ENCODE results near the gene CHST7.
"Not testable (repeated sequence)": the region's sequence is repeated elsewhere in the genome, so short reads cannot be mapped to it uniquely, and the experiment has no call there.

CHST7 gene, protein sequence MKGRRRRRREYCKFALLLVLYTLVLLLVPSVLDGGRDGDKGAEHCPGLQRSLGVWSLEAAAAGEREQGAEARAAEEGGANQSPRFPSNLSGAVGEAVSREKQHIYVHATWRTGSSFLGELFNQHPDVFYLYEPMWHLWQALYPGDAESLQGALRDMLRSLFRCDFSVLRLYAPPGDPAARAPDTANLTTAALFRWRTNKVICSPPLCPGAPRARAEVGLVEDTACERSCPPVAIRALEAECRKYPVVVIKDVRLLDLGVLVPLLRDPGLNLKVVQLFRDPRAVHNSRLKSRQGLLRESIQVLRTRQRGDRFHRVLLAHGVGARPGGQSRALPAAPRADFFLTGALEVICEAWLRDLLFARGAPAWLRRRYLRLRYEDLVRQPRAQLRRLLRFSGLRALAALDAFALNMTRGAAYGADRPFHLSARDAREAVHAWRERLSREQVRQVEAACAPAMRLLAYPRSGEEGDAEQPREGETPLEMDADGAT

DNA sequence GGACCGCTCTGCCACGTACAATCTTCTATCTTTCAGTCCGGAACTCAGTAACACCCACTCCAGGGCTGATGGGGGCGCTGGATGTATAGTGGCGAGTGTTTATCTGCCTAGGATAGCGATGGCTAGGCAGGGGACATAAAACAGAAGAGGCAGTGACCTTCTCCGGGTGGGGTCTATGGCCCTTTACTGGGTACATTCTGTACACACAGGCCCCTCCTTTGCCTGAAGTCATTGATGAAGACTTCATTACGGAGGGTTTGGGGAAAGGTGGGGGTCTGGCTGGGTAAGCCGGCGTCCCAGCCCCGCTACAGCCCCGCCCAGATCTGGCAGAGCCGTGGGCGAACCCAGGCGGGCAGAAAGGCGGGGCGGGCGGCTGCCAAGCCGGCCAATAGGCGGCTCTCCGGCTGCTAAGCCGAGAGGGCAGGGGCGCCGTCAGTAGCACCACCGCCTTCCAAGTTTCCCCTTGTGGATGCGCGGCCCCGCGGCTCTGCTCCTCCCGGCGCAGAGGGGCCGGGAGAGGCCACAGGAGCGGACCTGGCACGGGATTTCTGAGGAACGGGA is at the start of gene CHST7:
Gene CHST7, plus strand, starts transcription at position 435 of the 561 bp plus-strand sequence. CDS start 167 bp downstream, outside the sequence.
- DNase-seq (ENCODE audit: low read depth) = peak; percentile 37

GRCh38 chrX:46528640-46529039 is 44.9 kb upstream of the CHST7 start:
- DNase-seq (ENCODE audit: low read depth) = not testable (repeated sequence)

GRCh38 chrX:46529740-46530403 is 43.7 kb upstream of the CHST7 start:
- not testable (repeated sequence) for DNase-seq (ENCODE audit: low read depth)

GRCh38 chrX:46530404-46530908 is 43.1 kb upstream of the CHST7 start:
- not testable (repeated sequence) for DNase-seq (ENCODE audit: low read depth)

GRCh38 chrX:46531442-46531841 is 42.1 kb upstream of the CHST7 start:
- DNase-seq (ENCODE audit: low read depth) = no peak

DNA sequence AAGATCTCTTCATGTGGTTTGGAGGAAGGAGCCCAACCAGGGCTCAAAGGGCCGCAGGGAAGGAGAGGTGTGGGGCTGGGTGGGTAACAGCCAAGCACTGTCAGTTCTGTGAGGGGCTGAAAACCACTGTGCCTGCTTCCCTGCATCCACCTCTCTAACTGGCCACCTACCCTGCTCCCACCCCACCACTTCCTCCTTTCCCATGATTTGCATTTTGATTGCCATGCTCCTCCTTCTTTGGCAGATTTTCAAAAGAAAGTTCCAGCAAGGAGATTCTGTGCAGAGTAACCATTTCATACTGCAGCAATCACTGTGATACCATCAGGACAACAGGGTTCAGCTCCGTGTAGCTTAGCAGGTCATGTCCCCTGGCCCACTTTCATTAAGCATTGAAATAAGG is 30.1 kb upstream of the CHST7 start:
- DNase-seq (ENCODE audit: low read depth) = no peak

DNA sequence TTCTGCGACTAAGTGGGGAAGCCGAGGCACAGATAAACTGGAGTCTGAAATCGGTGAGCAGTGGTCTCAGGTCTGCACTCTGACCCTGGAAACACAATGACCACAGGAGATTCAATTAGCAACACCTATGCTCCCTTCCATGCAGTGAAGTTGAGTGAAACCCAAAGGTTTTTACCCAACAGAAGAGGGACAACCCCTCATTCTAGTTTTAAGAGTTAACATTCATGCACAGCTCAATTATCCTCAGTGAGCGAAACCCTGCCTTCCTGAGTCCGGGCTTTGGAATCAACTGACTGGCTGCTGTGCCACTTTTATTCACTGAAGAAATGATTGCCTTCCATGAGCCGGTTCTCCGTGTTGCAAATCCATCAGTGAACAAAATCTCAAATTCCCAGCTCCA is 29.0 kb upstream of the CHST7 start:
- DNase-seq (ENCODE audit: low read depth) = not testable (repeated sequence)

DNA sequence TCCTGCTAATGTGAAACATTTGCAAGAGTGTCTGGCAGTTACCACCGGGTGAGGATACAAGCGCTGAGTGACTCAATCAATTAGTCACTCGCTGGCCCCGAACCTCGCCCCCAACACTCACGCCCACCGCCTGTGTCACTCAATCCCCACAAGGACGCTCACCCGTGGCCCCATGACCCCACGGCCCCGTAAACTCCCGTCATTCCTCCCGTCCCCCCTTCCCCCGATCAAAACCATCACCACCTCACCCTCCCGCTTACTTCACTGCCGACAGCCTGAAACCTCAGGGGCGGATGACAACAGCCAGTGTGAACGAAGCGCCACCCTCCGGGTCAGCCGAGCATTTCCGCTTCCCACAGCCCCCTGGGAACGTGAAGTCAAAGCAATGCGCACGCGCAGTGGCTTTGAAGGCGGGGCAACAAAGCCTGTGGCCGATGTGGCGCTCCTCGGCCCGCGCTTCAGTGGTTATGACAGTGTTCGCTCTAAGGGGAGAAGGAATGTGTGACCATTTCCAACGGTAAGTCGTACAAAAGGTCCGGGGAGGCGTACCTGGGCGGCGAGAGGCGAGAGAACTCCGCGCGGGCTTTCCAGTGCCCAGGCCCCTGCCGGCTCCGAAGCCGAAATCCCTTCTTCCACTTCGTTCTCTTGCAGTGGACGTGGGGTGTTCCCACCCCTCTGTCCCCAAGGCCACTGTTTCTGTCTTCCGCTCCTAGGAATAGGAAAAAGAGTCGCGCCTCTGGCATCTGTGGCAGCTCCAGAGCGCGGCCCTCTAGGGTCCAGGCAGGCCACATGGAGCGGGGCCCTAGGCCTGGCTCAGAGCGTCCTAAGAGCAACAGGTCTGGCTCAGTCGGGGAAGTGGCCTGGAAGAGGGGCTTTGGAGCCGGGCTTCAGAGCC is 28.2 kb upstream of the CHST7 start, which contains the start of gene ZNF674:
Gene ZNF674, minus strand, starts transcription at position 311 of the 895 bp plus-strand sequence. CDS start 3,334 bp downstream, outside the sequence.
- peak; percentile 89 for DNase-seq (ENCODE audit: low read depth)

GRCh38 chrX:46547857-46548256 is 25.7 kb upstream of the CHST7 start:
- DNase-seq (ENCODE audit: low read depth) = no peak

DNA sequence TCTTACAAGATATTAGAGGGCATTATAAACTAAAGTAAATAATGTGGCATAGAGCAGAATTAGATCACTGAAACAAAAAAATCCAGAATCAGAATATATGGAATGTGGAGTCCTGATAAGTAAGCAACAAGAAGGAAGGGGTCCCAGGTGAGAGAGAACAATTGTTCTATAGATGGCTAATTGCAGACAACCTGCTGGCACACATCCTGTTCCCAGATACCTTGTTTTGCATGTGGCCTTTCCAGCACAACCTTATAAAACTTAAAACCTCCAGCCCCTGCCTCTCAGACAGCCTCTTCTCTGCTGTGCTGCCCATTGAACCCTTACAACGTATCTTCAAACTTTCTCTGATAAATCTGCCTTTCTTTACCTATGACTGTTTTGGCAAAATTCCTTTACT is 23.7 kb upstream of the CHST7 start:
- DNase-seq (ENCODE audit: low read depth) = no peak

GRCh38 chrX:46551494-46552128 is 22.0 kb upstream of the CHST7 start:
- DNase-seq (ENCODE audit: low read depth) = no peak

DNA sequence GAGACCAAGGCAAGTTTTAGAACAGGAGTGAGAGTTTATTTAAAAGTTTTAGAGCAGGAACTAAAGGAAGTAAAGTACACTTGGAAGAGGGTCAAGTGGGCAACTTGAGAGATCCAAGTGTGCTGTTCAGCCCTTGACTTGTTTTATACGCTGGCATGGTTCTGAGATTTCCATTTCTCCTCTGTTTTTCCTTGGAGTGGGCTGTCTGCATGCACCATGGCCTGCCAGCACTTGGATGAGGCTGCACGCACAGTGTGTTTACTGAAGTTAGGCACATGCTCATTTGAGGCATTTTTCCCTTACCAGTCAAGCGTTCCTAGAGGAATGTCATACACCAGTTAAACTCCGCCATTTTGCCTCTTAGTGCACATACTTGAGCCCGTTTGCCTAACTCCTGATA is 19.6 kb upstream of the CHST7 start:
- no peak for DNase-seq (ENCODE audit: low read depth)

- no peak for DNase-seq (ENCODE audit: low read depth)
These were observed 18.6 kb upstream of the CHST7 start for GRCh38 chrX:46554942-46555341.

DNA sequence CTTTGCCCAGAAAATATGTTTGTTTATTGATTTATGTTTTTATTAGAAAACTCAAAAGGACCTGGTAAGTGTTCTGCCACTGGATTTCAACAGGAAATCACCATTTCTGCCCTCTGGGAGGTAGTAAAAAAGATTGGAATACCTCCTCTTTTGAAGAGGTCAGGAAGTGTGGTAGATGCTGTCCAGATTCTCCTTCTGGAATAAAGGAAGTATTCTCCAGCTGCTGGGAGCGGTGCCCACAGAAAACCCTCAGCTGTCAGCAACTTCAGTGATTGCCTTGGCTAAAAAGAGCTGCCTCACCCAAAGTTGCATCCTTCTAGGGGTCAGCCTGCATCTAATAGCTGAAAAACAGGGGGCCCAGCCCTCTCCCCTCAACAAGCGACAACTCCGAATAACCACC is 14.5 kb upstream of the CHST7 start:
- DNase-seq (ENCODE audit: low read depth) = no peak

DNA sequence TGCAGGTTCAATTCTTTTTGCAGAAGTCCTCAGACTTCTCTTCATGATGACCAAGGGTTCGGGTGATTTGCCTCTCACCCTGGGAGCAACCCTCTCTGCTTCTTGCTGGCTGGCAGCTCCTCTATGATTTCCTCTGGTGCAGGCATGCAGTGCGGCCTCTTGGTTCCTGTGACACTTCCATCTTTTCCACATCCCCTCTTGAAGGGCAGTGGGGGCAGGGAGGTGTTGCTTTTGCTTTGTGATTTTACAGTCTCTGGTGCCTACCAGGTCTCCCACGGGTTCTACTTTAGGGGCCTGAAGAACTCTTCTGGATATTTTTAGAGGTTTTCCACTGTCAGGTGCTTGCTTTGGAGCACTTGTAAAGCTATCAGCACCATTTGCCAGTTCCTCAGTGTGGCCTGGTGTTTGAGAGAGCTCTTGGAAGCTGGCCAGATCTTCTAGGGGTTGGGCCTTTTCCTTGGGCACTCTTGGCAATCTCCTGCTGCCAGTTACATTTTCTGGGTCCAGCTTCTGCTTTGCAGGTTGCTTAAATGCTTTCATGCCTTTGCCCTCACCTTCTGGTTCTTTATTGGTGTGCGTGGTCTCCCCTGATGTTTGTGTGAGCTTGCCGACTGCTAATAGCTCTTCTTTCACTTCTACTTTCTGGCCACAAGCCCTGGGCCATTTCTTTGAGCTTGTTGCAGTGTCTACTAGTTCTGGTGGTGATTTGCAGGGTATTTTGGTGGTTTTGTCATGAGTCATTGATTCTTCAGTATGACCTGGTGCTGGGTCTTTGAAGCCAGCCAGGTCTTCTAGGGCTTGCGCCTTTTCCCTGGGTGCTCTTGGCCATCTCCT is 11.5 kb upstream of the CHST7 start:
- DNase-seq (ENCODE audit: low read depth) = no peak

DNA sequence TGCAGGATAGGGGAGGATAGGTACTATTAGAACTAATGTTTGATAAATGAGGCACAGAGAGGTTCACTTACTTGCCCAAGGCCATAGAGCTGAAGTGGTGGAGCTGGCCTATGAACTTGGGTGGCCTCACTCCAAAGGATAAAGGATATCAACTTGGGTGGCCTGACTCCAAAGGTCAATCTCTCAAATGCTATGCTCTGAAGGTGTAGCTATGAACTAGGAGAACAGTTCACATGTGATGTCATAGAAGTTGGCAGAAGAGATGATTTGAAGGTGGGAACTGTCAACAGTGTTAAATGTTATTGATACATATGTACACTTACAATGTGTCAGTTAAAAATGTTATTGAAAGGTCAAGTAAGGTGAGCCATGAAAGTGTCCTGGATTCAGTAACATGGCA is 6.2 kb upstream of the CHST7 start:
- DNase-seq (ENCODE audit: low read depth) = no peak

- no peak for DNase-seq (ENCODE audit: low read depth)
These were observed 3.9 kb upstream of the CHST7 start for GRCh38 chrX:46569621-46570020.

GRCh38 chrX:46571423-46572339 is 1.9 kb upstream of the CHST7 start:
- no peak for DNase-seq (ENCODE audit: low read depth)

DNA sequence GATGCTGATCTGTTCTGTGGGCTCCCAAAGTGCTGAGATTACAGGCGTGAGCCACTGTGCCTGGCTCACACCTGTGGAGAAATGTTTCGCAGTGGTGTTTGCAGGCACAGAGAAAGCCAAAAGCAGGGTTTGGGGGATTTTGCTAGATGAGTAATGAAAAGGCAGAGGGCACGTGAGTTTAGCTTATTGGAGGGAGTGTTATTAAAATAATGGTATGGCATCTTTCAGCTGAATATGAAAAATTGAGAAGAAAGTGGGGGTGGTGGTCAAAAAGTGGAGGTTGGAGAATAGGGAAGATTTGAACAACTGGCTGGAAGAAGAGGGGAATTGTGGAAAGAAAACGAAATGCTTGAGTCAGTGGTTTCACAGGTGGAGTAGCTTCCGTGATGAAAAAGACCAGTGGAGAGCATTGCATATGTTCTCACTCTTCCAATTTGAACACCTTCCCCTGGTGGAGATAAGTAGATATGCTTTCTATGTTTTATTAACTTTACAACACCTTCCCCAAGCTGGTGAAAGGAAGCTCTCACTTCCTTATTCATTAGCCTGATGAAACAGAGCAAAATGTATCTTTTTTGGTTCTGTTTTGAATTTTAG is 1.1 kb upstream of the CHST7 start:
- no peak for DNase-seq (ENCODE audit: low read depth)
